H9 (cell line): Measurements from ENCODE around the gene HMX1. TPM values are rescaled to one million over a fixed set of nuclear protein-coding genes. Genes with fewer than 3 reads are reported as not detected.

Source experiments
- DNase-seq: peaks from one replicate; pipeline ENCODE4 v3.0.0-alpha.2; 2017
- H2AFZ ChIP-seq: one replicate; pipeline ENCODE4 v1.6.1; 2013; ENCODE audit warnings: mild to moderate bottlenecking, low read length, control low read depth, moderate library complexity
- H2AK5ac ChIP-seq: 2 replicates; pipeline ENCODE4 v1.6.1; 2013; ENCODE audit warnings: low read length, control low read depth, mixed read lengths; ENCODE audit not compliant: insufficient read length
- H2BK120ac ChIP-seq: one replicate; pipeline ENCODE4 v1.6.1; 2013; ENCODE audit warnings: low read depth, mild to moderate bottlenecking, low read length, control low read depth, inconsistent platforms; ENCODE audit not compliant: poor library complexity, severe bottlenecking
- H2BK12ac ChIP-seq: 2 replicates; pipeline ENCODE4 v1.6.1; 2013; ENCODE audit warnings: low read length, control low read depth, mixed read lengths, low read depth; ENCODE audit not compliant: insufficient read length
- H2BK15ac ChIP-seq: 2 replicates; pipeline ENCODE4 v1.6.1; 2013; ENCODE audit warnings: low read depth, low read length, control low read depth
- H2BK20ac ChIP-seq: one replicate; pipeline ENCODE4 v1.6.1; 2013; ENCODE audit warnings: low read depth, mild to moderate bottlenecking, low read length, control low read depth, inconsistent platforms; ENCODE audit not compliant: poor library complexity, severe bottlenecking
- H2BK5ac ChIP-seq: 2 replicates; pipeline ENCODE4 v1.6.1; 2013; ENCODE audit warnings: low read length, control low read depth, mixed read lengths; ENCODE audit not compliant: insufficient read length
- H3K14ac ChIP-seq: 2 replicates; pipeline ENCODE4 v1.6.1; 2013; ENCODE audit warnings: low read length, control low read depth; ENCODE audit not compliant: insufficient read depth
- H3K18ac ChIP-seq: 2 replicates; pipeline ENCODE4 v1.6.1; 2013; ENCODE audit warnings: low read depth, mild to moderate bottlenecking, mixed read lengths, low read length, control low read depth; ENCODE audit not compliant: insufficient read length
- H3K23ac ChIP-seq: 2 replicates; pipeline ENCODE4 v1.6.1; 2013; ENCODE audit warnings: low read length, control low read depth, mixed read lengths, low read depth; ENCODE audit not compliant: insufficient read length
- H3K23me2 ChIP-seq: 2 replicates; pipeline ENCODE4 v1.6.1; 2013; ENCODE audit warnings: low read depth, mild to moderate bottlenecking, mixed read lengths, low read length, control low read depth; ENCODE audit not compliant: insufficient read length, poor library complexity, severe bottlenecking
- H3K27ac ChIP-seq: 2 replicates; pipeline ENCODE4 v1.5.1; 2013; ENCODE audit warnings: low read length, control low read depth, mixed read lengths, low read depth; ENCODE audit not compliant: insufficient read length
- H3K27me3 ChIP-seq: 2 replicates; pipeline ENCODE4 v1.6.1; 2013; ENCODE audit warnings: low read length, control low read depth, inconsistent platforms; ENCODE audit not compliant: insufficient read depth
- H3K4ac ChIP-seq: 2 replicates; pipeline ENCODE4 v1.6.1; 2013; ENCODE audit warnings: low read depth, mild to moderate bottlenecking, control low read depth, inconsistent platforms, low read length, moderate library complexity
- H3K4me1 ChIP-seq: 2 replicates; pipeline ENCODE4 v1.6.1; 2013; ENCODE audit warnings: low read length, control low read depth, inconsistent platforms; ENCODE audit not compliant: insufficient read depth
- H3K4me2 ChIP-seq: 2 replicates; pipeline ENCODE4 v1.6.1; 2013; ENCODE audit warnings: low read length, control low read depth, mixed read lengths; ENCODE audit not compliant: insufficient read length, insufficient read depth
- H3K56ac ChIP-seq: 2 replicates; pipeline ENCODE4 v1.6.1; 2013; ENCODE audit warnings: low read depth, mild to moderate bottlenecking, mixed read lengths, low read length, control low read depth; ENCODE audit not compliant: insufficient read length
- H3K79me1 ChIP-seq: 2 replicates; pipeline ENCODE4 v1.6.1; 2013; ENCODE audit warnings: low read depth, mild to moderate bottlenecking, moderate library complexity, low read length, control low read depth, inconsistent platforms; ENCODE audit not compliant: insufficient read depth, poor library complexity, severe bottlenecking
- H3K79me2 ChIP-seq: 2 replicates; pipeline ENCODE4 v1.6.1; 2013; ENCODE audit warnings: low read length, control low read depth, inconsistent platforms; ENCODE audit not compliant: insufficient read depth
- H3K9ac ChIP-seq: 2 replicates; pipeline ENCODE4 v1.6.1; 2013; ENCODE audit warnings: low read length, control low read depth, mixed read lengths; ENCODE audit not compliant: insufficient read length; ENCODE audit errors: extremely low read depth
- H3K9me3 ChIP-seq: one replicate; pipeline ENCODE4 v1.6.1; 2013; ENCODE audit warnings: low read depth, low read length, inconsistent platforms; ENCODE audit not compliant: control insufficient read depth
- H3T11ph ChIP-seq: one replicate; pipeline ENCODE4 v1.6.1; 2013; ENCODE audit warnings: mild to moderate bottlenecking, low read length, control low read depth, inconsistent platforms
- H4K20me1 ChIP-seq: one replicate; pipeline ENCODE4 v1.6.1; 2013; ENCODE audit not compliant: control insufficient read depth, insufficient read length, insufficient read depth
- H4K5ac ChIP-seq: 2 replicates; pipeline ENCODE4 v1.6.1; 2013; ENCODE audit warnings: low read depth, mild to moderate bottlenecking, mixed read lengths, low read length, control low read depth; ENCODE audit not compliant: insufficient read length
- H4K8ac ChIP-seq: replicated peaks from 2 replicates; pipeline ENCODE4 v1.6.1; 2013; ENCODE audit warnings: low read length, control low read depth, mixed read lengths, low read depth; ENCODE audit not compliant: insufficient read length
- H4K91ac ChIP-seq: 2 replicates; pipeline ENCODE4 v1.6.1; 2013; ENCODE audit warnings: low read depth, mild to moderate bottlenecking, moderate library complexity, mixed read lengths, low read length, control low read depth; ENCODE audit not compliant: insufficient read length
- H3K27ac Mint-ChIP-seq, 3 experiments: 2 replicates in 2 of 3; 3 replicates in 1 of 3; pipeline ENCODE4 v1.8.0; 2020 to 2021; ENCODE audit warnings: mixed read lengths in 3 of 3, mild to moderate bottlenecking in 1 of 3, moderate library complexity in 1 of 3
- H3K27me3 Mint-ChIP-seq: 2 replicates; pipeline ENCODE4 v1.8.0; 2021; ENCODE audit warnings: low read depth, mild to moderate bottlenecking, moderate library complexity, mixed read lengths
- H3K36me3 Mint-ChIP-seq, 3 experiments: 2 replicates in 2 of 3; 3 replicates in 1 of 3; pipeline ENCODE4 v1.8.0; 2020 to 2021; ENCODE audit warnings: low read depth in 3 of 3, mixed read lengths in 3 of 3; ENCODE audit not compliant: insufficient read depth in 1 of 3
- H3K4me1 Mint-ChIP-seq, 2 experiments: 2 replicates each; pipeline ENCODE4 v1.8.0; 2020; ENCODE audit warnings: mixed read lengths in 2 of 2
- H3K4me3 Mint-ChIP-seq, 2 experiments: 2 replicates in 1 of 2; 3 replicates in 1 of 2; pipeline ENCODE4 v1.8.0; 2020 to 2021; ENCODE audit warnings: mild to moderate bottlenecking in 2 of 2, mixed read lengths in 2 of 2, moderate library complexity in 1 of 2
- H3K9me3 Mint-ChIP-seq, 2 experiments: 2 replicates in 1 of 2; 3 replicates in 1 of 2; pipeline ENCODE4 v1.8.0; 2020; ENCODE audit warnings: mild to moderate bottlenecking in 2 of 2, mixed read lengths in 2 of 2, moderate library complexity in 1 of 2
- CTCF ChIP-seq: fragments of 200-600 bp; sonication (generic); conservative IDR thresholded peaks from 3 replicates; pipeline ENCODE4 v1.8.0; 2021; ENCODE audit warnings: antibody characterized with exemption, mild to moderate bottlenecking
- WGBS: extraction: QIAGEN DNeasy Blood & Tissue Kit; methylation state at CpG from one replicate; pipeline ENCODE4 v1.1.7; 2013; ENCODE audit warnings: missing lambda C conversion rate, low lambda C conversion rate, mixed read lengths; ENCODE audit not compliant: insufficient read length; ENCODE audit errors: extremely low coverage; 5-methylcytosine and 5-hydroxymethylcytosine counted together
- total RNA-seq: library from RNA; stranded (reverse); gene quantifications from 2 replicates; pipeline ENCODE4 v1.2.1, GENCODE V29; 2021

The HMX1 gene
- total RNA-seq, 1 experiment from 2014 or later = 0.26 TPM

- H2BK15ac ChIP-seq = no peak overlapping the region
- no peak overlapping the region for H2AK5ac ChIP-seq
- H2BK20ac ChIP-seq = no peak overlapping the region
- no peak overlapping the region for H3T11ph ChIP-seq
- no peaks in the 10 kb centered on the region for H4K20me1 ChIP-seq
- no peak overlapping the region for H2BK12ac ChIP-seq
- no CpG with 5 or more reads among the region's 9 CpGs for WGBS
- Mint-ChIP-seq H3K36me3 (peaks cover 0 to 7% (median 3%) of the 10 kb centered on the region in 3 experiments; a peak in 3 of 7 replicates), H3K4me3 (no peak overlapping the region), H3K27ac (no peak overlapping the region), H3K9me3 (peaks cover 29 to 30% of the 10 kb centered on the region in 2 experiments), H3K27me3 (peaks cover 64% of the 10 kb centered on the region), H3K4me1 (no peaks in the 10 kb centered on the region)
- H2AFZ ChIP-seq = no peak overlapping the region
- H3K4me1 ChIP-seq = no peaks in the 10 kb centered on the region
- H3K23ac ChIP-seq = no peak overlapping the region
- no peak for TF ChIP-seq CTCF
- H3K14ac ChIP-seq = no peak overlapping the region
- no peak overlapping the region for H3K4me2 ChIP-seq
- H4K91ac ChIP-seq = no peak overlapping the region
- H4K8ac ChIP-seq = no peak overlapping the region
- no peak for DNase-seq
- H4K5ac ChIP-seq = no peak overlapping the region
- peaks cover 13% of the 10 kb centered on the region for H3K9me3 ChIP-seq
- H2BK5ac ChIP-seq = no peak overlapping the region
- no peaks in the 10 kb centered on the region for H3K23me2 ChIP-seq
- H3K9ac ChIP-seq = no peak overlapping the region
- H3K79me1 ChIP-seq = no peaks in the 10 kb centered on the region
- H3K27me3 ChIP-seq = no peaks in the 10 kb centered on the region
- H3K79me2 ChIP-seq = no peaks in the 10 kb centered on the region
- H2BK120ac ChIP-seq = no peak overlapping the region
- no peak overlapping the region for H3K27ac ChIP-seq
- no peak overlapping the region for H3K4ac ChIP-seq
- no peak overlapping the region for H3K56ac ChIP-seq
- no peak overlapping the region for H3K18ac ChIP-seq
These were observed 32.4 kb upstream of the HMX1 start for GRCh38 chr4:8904041-8904501.
